Activated T-cell treated with anti-CD3 and anti-CD28 coated beads for 24 hours (primary cell): ENCODE results near the gene TSSK6.

Experiments used
- DNase-seq: peaks from one replicate; pipeline ENCODE4 v3.0.0-alpha.2; 2020; ENCODE audit warnings: low read depth

TSSK6 gene

DNA sequence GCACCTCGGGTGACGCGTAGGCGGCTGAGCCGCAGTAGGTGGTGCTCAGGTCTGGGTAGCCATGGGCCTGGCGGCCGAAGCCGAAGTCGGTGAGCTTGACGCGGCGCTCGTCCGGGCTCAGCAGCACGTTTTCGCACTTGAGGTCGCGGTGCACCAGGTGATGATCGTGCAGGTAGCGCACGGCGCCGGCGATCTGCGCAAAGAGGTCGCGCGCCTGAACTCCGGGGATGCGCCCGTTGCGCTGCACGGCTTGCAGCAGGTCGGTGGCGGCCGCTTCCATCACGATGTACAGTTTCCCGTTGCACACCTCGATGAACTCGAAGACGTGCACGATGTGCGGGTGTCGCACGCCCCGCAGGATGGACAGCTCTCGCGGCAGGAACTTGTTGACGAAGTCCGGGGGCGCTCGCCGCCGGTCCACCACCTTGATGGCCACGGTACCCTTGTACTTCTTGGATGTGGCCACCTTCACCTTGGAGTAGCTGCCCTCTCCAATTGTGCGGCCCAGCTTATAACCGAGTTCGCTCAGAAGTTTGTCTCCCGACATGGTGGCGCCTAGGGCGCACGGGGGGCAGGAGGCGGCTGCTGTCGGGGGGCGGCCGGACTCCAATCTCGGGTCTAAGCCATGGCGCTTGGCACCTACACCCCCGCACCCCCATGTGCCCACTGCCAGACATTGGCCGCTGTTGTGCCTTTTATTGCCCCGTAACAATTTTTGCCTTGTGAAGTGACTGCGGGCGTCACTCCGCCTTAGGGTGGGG lies at the start of gene TSSK6:
Gene TSSK6, minus strand, starts transcription at position 668 of the 761 bp plus-strand sequence. Its CDS starts 121 bp downstream, at position 547.
- DNase-seq, result no peak

DNA sequence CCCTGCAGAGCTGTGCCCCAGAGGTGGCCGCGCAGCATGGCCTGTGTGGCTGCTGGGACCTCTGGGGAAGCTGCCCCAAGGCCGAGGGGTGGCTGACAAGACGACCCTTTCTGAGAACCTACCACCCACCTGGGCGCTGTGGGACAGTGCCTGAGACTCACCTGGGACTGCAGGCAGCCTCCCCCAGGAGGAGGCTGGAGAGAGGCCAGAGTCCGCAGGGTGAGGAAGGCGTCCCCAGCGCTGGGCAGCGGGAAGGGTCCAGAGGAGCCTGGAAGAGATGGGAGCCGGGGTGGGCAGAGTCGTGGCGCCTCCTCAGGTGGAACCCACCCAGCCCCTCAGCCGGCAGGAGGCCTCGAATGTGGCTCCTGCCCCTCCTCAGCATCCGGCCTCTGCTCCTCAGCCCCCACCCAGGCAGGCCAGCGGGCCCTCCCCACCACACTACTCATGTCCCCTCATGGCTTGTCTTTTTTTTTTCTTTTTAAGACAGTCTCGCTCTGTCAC lies 48.0 kb upstream of the TSSK6 start:
- DNase-seq, result no peak

DNA sequence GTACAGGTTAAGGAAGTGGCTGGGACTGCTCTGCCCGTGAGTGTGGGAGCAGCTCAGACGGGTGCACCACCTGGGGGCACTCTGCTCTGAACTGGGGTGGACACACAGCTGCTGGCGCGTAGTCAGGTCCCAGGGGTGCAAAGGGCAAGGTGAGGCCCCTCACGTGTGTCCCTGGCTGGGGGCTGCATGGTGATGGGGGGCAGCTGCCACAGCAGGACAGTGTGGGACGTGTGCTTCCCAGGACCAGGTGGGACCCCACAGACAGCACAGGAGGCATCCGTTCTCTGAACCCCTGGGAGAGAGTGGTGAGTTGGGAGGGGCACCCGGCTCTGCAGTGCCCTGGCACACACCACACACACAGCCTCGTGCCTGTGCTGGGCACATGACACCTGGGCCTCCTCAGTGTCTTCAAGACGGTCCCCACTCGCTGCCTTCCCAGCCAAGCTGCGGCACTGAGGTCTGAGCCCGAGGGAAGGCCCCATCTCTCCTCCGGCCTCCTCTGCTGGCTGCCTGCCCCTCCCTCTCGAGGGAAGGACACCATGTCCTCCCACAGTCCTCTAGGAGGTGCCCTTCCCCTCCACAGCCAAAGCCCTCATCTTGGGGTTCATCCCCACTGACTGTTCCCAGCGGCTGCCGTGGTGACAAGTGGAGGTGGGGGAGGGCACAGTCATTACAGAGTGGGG lies 47.5 kb upstream of the TSSK6 start:
- DNase-seq, result no peak

DNA sequence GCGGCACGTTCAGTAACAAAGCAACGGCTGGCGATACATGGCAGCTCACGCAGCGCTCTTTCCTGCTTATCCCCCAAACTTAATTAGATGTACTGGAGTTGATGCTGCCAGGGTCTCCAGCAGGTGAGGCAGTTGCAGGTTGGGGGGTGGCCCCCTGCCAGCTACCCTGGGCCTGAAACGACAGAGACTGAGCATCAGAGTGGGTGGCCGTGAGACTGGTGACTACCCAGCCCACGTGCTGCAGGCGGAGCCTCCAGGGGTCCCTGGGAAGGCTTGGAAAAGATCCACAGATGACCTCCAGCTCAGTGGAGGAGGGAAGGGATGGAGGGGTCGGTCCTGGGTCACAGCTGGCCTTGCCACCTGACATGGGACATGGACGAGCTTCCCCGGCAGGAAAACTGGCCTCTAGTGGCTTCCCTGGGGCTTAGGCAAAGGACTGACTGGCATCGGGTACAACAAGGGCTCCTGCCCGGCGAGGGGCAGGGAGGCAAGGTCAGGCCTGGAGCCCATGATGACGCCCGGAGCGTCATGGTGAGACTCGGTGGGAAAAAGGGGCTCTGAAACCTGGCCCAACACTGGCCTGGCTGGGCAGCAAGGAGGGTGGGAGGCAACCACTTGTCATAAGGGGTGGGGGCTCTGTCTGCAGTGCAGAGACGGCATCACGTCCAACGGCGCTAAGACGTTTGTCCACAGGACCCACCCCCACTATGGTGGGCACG lies 46.8 kb upstream of the TSSK6 start:
- no peak for DNase-seq

- no peak for DNase-seq
Observed at GRCh38 chr19:19559931-19560330, 44.6 kb upstream of the TSSK6 start.

- no peak for DNase-seq
Observed at GRCh38 chr19:19558636-19559035, 43.3 kb upstream of the TSSK6 start.

DNA sequence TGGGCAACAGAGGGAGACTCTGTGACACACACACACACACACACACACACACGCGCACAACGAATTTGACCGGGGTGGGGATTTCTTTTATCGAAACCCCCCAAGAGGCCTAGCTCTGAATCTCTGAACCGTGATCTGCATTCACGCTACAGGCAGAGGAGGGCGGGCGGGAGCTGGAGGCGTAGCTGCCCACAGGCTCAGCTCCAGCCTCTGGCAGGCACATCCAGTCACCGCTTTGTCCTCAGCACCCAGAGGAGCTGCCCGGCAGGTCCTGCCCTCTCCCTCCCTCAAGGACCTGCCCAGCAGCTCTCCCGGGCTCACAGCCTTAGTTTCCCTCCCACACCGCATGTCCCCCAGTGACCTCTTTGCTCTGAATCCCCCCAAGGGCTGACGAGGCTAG lies 42.7 kb upstream of the TSSK6 start:
- no peak for DNase-seq

GRCh38 chr19:19554074-19555023 lies 39.0 kb upstream of the TSSK6 start:
- peak; percentile 45 for DNase-seq

DNA sequence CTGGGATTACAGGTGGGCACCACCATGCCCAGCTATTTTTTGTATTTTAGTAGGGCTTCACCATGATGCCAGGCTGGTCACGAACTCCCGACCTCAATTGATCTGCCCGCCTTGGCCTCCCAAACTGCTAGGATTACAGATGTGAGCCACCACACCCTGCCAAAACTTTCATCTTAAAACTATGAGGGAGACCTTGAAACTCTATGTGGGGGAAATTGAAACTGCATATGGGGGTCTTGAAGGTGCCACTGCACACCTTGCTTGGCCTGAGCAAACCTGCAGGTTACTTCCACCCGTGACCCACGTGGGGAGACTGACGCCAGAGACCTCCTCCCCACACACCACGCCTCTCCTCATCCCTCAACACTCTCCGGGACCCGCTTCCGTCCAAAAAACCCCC lies 38.3 kb upstream of the TSSK6 start:
- no peak for DNase-seq

- DNase-seq, result no peak
Observed at GRCh38 chr19:19552798-19553197, 37.5 kb upstream of the TSSK6 start.

DNA sequence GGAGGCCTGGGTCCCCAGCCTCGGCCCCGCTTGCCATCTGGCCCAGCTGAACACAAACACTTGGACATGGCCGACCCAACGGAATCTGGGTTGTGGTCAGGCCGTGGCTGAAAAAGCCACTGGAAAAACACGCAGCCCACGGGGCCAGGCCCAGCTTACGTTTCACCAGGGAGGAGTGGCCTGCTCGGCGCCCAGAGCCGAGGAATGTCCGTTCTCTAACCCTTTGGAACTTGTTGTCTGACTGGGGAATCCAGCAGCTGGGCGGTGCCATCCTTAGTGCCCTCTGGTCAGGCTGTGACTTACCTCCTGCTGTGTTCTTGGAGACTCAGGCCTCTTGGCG lies 36.5 kb upstream of the TSSK6 start:
- no peak for DNase-seq

DNA sequence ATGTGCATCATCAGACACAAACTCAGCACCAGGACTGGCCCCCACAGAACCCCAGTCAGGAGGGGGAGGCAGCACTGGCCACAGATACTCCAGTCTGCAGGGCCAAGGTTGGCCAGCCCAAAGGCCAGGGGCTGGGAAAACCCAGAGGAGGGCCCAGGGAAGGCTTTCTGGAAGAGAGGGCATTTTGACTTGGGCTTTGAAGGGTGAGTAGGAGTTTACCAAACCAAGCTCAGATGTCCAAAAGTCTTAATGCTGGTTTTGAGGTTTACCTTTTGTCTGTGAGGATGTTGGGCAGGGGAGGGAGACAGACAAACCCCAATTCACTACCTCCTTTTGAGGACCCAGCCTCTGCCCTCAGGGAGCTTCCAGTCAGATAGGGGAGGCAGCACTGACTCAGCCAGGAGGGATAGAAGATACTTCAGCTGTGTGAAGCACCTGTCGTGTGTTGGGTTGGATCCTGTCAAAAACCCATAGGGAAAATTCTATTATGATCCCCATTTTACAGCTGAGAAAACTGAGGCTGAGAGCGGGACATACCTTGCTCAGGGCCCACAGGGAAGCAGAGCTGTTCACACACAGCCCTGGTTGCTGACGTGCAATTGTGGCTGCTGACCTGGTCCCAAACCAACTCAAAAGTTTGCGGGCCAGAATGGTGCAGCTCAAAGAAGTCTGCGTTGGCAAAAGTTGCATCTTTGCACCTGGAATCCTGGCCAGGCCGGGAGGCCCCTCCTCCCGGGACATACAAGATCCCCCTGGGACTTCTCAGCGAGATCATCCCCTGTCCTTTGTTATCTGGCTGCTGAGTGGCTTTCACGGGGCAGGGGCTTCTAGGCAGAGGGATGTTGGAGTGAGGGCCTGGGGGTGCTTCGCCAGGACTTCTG lies 35.9 kb upstream of the TSSK6 start:
- no peak for DNase-seq

GRCh38 chr19:19550485-19550929 lies 35.2 kb upstream of the TSSK6 start:
- DNase-seq, result no peak

GRCh38 chr19:19549804-19550464 lies 34.6 kb upstream of the TSSK6 start:
- DNase-seq, result no peak

DNA sequence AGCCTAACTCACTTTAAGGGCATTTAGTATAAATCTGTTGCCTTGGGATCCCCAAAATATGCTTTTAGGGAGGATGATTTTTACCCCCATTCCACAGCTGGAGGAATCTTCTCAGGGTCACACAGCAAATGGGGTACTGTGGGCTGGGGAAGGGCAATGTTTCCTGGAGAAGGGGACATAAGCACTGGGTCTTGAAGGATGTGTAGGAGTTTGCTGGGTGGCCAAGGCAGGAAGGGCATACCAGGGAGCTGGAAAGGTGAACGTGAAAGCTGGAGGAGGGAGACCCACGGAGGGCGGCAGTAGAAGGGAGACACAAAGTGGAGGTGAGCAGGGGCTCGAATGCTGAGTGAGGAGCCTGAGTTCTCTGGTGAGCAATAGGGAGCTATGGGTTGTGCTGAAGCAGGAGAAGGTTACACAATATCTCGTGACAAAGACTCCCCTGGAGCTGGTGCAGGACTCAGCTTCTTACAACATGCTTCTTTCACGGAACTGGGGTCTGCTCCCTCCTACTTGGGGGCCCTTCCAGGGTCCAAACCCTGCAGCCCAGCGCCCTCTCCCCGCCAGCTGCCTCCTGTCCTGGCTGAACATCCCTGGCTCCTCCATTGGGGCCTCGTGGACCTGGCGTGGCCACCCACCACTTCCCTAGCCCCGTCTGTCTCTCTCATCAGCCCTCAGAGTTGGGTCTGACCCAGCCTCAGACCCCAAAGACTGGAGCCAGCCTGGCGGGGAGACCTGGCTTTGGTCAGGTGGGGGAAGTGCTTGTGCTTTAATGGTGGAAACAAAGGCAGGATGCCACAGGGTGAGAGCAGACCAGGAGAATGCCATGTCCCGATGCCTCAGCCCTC lies 33.8 kb upstream of the TSSK6 start:
- DNase-seq, result no peak

GRCh38 chr19:19547674-19548336 lies 32.5 kb upstream of the TSSK6 start:
- no peak for DNase-seq

- DNase-seq, result no peak
Observed at GRCh38 chr19:19546751-19547162, 31.4 kb upstream of the TSSK6 start.

- no peak for DNase-seq
Observed at GRCh38 chr19:19545707-19546106, 30.4 kb upstream of the TSSK6 start.
